Measurements from ENCODE around the gene TMEM254.

- TF ChIP-seq CTCF (IDR thresholded peaks at IDR 0.05) (no peak), POLR2A (IDR thresholded peaks at IDR 0.05) (no peak)
Measured at GRCh38 chr10:80136134-80136571, 57.7 kb downstream of the TMEM254 start.
